Endothelial cell of hepatic sinusoid (primary cell): ENCODE data around the gene HRH2.
"Not testable (repeated sequence)": the region's sequence is repeated elsewhere in the genome, so short reads cannot be mapped to it uniquely, and the experiment has no call there.

Source experiments
- in situ Hi-C: cut with HindIII; loops from 2 replicates; pipeline ENCODE4 v1.10.0; 2017; ENCODE audit warnings: low sequenced_read_pairs

The HRH2 gene

GRCh38 chr5:175710326-175710725 lies 52.5 kb downstream of the HRH2 start:
- in situ Hi-C loops: no loop called here

GRCh38 chr5:175711031-175711430 lies 53.2 kb downstream of the HRH2 start:
- in situ Hi-C loops: no loop called here

GRCh38 chr5:175711472-175712312 lies 53.8 kb downstream of the HRH2 start:
- in situ Hi-C loops: no loop called here

GRCh38 chr5:175712313-175712680 lies 54.4 kb downstream of the HRH2 start:
- in situ Hi-C loops: no loop called here

- in situ Hi-C loops: no loop called here
Observed at GRCh38 chr5:175712681-175713085, 54.8 kb downstream of the HRH2 start.

GRCh38 chr5:175713930-175714329 lies 56.1 kb downstream of the HRH2 start:
- in situ Hi-C loops: no loop called here

GRCh38 chr5:175714479-175715085 lies 56.7 kb downstream of the HRH2 start:
- in situ Hi-C loops: no loop called here

- in situ Hi-C loops: no loop called here
Observed at GRCh38 chr5:175715627-175716522, 58.0 kb downstream of the HRH2 start.

GRCh38 chr5:175717837-175718236 lies 60.0 kb downstream of the HRH2 start:
- in situ Hi-C loops: no loop called here

- in situ Hi-C loops: no loop called here
Observed at GRCh38 chr5:175718401-175719108, 60.7 kb downstream of the HRH2 start.

- in situ Hi-C loops: not testable (repeated sequence)
Observed at GRCh38 chr5:175719109-175719432, 61.2 kb downstream of the HRH2 start.

- in situ Hi-C loops: loop anchor here (5.0 kb wide), 2 partner anchors 73 to 77 kb away; no protein-coding TSS in a partner anchor
Observed at GRCh38 chr5:175724314-175725275, 66.7 kb downstream of the HRH2 start.

GRCh38 chr5:175728316-175728715 lies 70.4 kb downstream of the HRH2 start:
- in situ Hi-C loops: loop anchor here (5.0 kb wide), 2 partner anchors 69 to 81 kb away; no protein-coding TSS in a partner anchor

GRCh38 chr5:175728885-175729828 lies 71.3 kb downstream of the HRH2 start:
- in situ Hi-C loops: loop anchor here (5.0 kb wide), 2 partner anchors 68 to 82 kb away; no protein-coding TSS in a partner anchor

GRCh38 chr5:175729829-175730277 lies 72.0 kb downstream of the HRH2 start:
- in situ Hi-C loops: loop anchor here (5.0 kb wide), 2 partner anchors 67 to 83 kb away; no protein-coding TSS in a partner anchor

- in situ Hi-C loops: no loop called here
Observed at GRCh38 chr5:175731172-175731571, 73.3 kb downstream of the HRH2 start.

GRCh38 chr5:175731756-175732465 lies 74.0 kb downstream of the HRH2 start:
- in situ Hi-C loops: no loop called here

GRCh38 chr5:175733017-175733416 lies 75.1 kb downstream of the HRH2 start:
- in situ Hi-C loops: no loop called here
